Lung (tissue), 12 donors: Measurements from ENCODE around the gene EEF1E1. TPM values are rescaled to one million over a fixed set of nuclear protein-coding genes. Genes with fewer than 3 reads are reported as not detected.

Experiments
- ATAC-seq: fragments of 200-7000 bp; cut with Tn5 transposase; one replicate; pipeline ENCODE4 v1.9.1; 2020; ENCODE audit warnings: moderate number of reproducible peaks; ENCODE audit not compliant: insufficient read depth, low FRiP score
- DNase-seq, 3 donors: peaks; one replicate each; pipeline ENCODE4 v3.0.0-alpha.2; 2013 to 2017
- H3K27ac ChIP-seq, 2 donors: one replicate each; pipeline ENCODE4 v1.5.1; 2013; ENCODE audit warnings: mild to moderate bottlenecking in 2 of 2, moderate library complexity in 2 of 2, control low read depth in 1 of 2, inconsistent platforms in 1 of 2, low read depth in 1 of 2, low read length in 1 of 2
- H3K27me3 ChIP-seq, 3 donors: one replicate each; pipeline ENCODE4 v1.5.1; 2013; ENCODE audit warnings: low read length in 2 of 3; ENCODE audit not compliant: control insufficient read depth in 3 of 3, insufficient read depth in 3 of 3
- H3K36me3 ChIP-seq, 4 donors: one replicate each; pipeline ENCODE4 v1.5.1; 2013; ENCODE audit warnings: low read length in 4 of 4, mild to moderate bottlenecking in 1 of 4, moderate library complexity in 1 of 4; ENCODE audit not compliant: control insufficient read depth in 4 of 4, insufficient read depth in 4 of 4
- H3K4me1 ChIP-seq, 5 donors: one replicate each; pipeline ENCODE4 v1.5.1; 2013; ENCODE audit warnings: low read length in 5 of 5, mild to moderate bottlenecking in 2 of 5, moderate library complexity in 1 of 5; ENCODE audit not compliant: control insufficient read depth in 5 of 5, insufficient read depth in 5 of 5
- H3K4me3 ChIP-seq: one replicate; pipeline ENCODE4 v1.5.1; 2013; ENCODE audit warnings: mild to moderate bottlenecking, control low read depth, moderate library complexity
- H3K9ac ChIP-seq, 2 donors: one replicate each; pipeline ENCODE4 v1.5.1; 2013; ENCODE audit warnings: low read length in 2 of 2, control low read depth in 1 of 2; ENCODE audit not compliant: insufficient read depth in 1 of 2
- H3K9me3 ChIP-seq, 4 donors: one replicate each; pipeline ENCODE4 v1.5.1; 2013; ENCODE audit warnings: low read length in 3 of 4, mild to moderate bottlenecking in 1 of 4, moderate library complexity in 1 of 4; ENCODE audit not compliant: control insufficient read depth in 4 of 4, insufficient read depth in 3 of 4
- WGBS, 2 donors: extraction: QIAGEN DNeasy Blood & Tissue Kit; methylation state at CpG; one replicate each; pipeline ENCODE4 v1.1.7; 2013; 5-methylcytosine and 5-hydroxymethylcytosine counted together
- polyA plus RNA-seq, 2 donors: library from polyadenylated mRNA; stranded (reverse); fragments of 200-250 nt; gene quantifications; one replicate each; pipeline ENCODE4 v1.2.1, GENCODE V29; 2013
- total RNA-seq, 2 donors: library from RNA; depleted of rRNA in 1 of 2; stranded (reverse); fragments of >200 nt in 1 of 2; gene quantifications; one replicate each; pipeline ENCODE4 v1.2.1, GENCODE V29; 2014 to 2021
- TF ChIP-seq, protein P1 (sequence below): IDR thresholded peaks from 2 replicates; pipeline ENCODE4 v1.5.1; 2012; ENCODE audit warnings: mild to moderate bottlenecking; ENCODE audit errors: control extremely low read depth, extremely low read depth
- donor health status: control.
- donor health status: control.
- donor health status: Bipolar disorder and iron deficiency.
- donor health status: healthy.
- donor health status: DM: yes; HTN: yes; CAD: no.

Gene EEF1E1
- total and polyA plus RNA-seq, 4 donors: 15.2 to 39.2 (median 28.0) TPM

DNA sequence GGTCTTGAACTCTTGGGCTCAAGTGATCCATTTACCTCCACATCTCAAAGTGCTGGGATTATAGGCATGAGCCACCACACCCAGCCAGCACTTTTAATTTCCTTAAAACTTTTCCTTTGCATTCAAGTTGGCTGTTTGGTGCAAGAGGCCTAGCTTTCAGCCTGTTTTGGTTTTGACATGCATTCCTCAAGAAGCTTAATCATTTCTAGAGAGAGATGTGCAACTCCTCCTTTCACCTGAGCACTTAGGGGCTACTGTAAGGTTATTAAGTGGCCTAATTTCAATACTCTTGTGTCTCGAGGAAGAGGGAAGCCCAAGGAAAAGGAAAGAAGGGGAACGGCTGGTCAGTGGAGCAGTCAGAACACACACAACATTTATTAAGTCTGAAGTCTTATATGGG is 24.4 kb downstream of the EEF1E1 start:
- no peak for DNase-seq
- Histone ChIP-seq H3K9me3 (no peaks in the 10 kb centered on the region), H3K9ac (no peak overlapping the region), H3K27me3 (no peaks in the 10 kb centered on the region), H3K27ac (no peak overlapping the region), H3K36me3 (peaks cover 0 to 2% (median under 1%) of the 10 kb centered on the region in 4 donors), H3K4me3 (no peak overlapping the region), H3K4me1 (peaks cover 0 to 8% (median 0%) of the 10 kb centered on the region in 5 donors)
- 63 to 65% methylated on average over 2 of the region's 2 CpGs for WGBS, 2 donors
- TF ChIP-seq, protein P1, sequence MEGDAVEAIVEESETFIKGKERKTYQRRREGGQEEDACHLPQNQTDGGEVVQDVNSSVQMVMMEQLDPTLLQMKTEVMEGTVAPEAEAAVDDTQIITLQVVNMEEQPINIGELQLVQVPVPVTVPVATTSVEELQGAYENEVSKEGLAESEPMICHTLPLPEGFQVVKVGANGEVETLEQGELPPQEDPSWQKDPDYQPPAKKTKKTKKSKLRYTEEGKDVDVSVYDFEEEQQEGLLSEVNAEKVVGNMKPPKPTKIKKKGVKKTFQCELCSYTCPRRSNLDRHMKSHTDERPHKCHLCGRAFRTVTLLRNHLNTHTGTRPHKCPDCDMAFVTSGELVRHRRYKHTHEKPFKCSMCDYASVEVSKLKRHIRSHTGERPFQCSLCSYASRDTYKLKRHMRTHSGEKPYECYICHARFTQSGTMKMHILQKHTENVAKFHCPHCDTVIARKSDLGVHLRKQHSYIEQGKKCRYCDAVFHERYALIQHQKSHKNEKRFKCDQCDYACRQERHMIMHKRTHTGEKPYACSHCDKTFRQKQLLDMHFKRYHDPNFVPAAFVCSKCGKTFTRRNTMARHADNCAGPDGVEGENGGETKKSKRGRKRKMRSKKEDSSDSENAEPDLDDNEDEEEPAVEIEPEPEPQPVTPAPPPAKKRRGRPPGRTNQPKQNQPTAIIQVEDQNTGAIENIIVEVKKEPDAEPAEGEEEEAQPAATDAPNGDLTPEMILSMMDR: no peak
- no peak for ATAC-seq

DNA sequence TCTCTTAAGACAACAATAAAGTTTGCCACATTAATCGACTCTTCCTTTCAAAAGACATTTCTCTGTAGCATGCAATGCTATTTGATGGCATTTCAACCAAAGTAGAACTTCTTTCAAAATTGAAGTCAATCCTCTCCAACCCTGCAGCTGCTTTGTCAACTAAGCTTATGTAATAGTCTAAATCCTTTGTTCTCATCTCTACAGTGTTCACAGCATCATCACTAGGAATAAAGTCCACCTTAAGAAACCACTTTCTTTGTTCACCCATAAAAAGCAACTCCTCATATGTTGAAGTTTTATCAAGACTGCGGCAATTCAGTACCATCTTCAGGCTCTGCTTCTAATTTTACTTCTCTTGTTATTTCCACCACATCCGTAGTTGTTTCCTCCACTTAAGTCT is 26.6 kb downstream of the EEF1E1 start:
- no peak overlapping the region for H3K4me3 ChIP-seq
- H3K36me3 ChIP-seq: peaks cover 0 to 2% (median under 1%) of the 10 kb centered on the region in 4 donors
- WGBS, 2 donors: 43 to 59% methylated on average over 3 of the region's 3 CpGs
- H3K27me3 ChIP-seq: peaks cover 0 to under 1% (median 0%) of the 10 kb centered on the region in 3 donors
- H3K4me1 ChIP-seq: peaks cover 0 to 4% (median 0%) of the 10 kb centered on the region in 5 donors
- DNase-seq: no peak
- no peak overlapping the region for H3K9ac ChIP-seq
- TF ChIP-seq, protein P1: no peak
- ATAC-seq: no peak
- no peak overlapping the region for H3K27ac ChIP-seq
- H3K9me3 ChIP-seq: no peaks in the 10 kb centered on the region

- TF ChIP-seq, protein P1: no peak
- ATAC-seq: no peak
- Histone ChIP-seq H3K36me3 (peaks cover 0 to 2% (median 0%) of the 10 kb centered on the region in 4 donors), H3K4me3 (no peak overlapping the region), H3K4me1 (no peaks in the 10 kb centered on the region), H3K27ac (no peak overlapping the region), H3K9ac (no peak overlapping the region), H3K9me3 (no peaks in the 10 kb centered on the region), H3K27me3 (peaks cover 0 to 3% (median 0%) of the 10 kb centered on the region in 3 donors)
- DNase-seq: no peak
- 38 to 72% methylated on average over 4 of the region's 4 CpGs for WGBS, 2 donors
Observed at GRCh38 chr6:8075185-8075584, 27.2 kb downstream of the EEF1E1 start.

DNA sequence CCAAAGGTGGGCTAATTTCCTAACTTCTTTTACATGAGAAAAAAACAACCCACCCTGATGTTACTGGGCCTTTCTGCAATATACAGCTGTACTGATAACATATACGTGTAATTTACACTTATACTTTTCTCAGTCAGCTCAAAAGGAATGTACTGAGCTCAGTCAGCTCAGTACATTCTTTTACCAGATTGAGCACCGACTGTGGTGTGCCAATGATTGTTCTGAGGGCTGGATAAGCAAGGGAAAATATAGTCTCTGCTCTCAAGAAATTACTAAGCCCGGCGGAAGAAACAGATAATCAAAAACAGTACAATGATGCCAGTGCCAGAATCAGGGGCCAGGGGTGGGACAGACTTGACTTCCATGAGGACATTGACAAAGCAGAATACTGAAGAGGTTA is 28.1 kb downstream of the EEF1E1 start:
- no peaks in the 10 kb centered on the region for H3K4me1 ChIP-seq
- H3K9me3 ChIP-seq: no peaks in the 10 kb centered on the region
- H3K9ac ChIP-seq: no peak overlapping the region
- H3K36me3 ChIP-seq: peaks cover 0 to 2% (median 0%) of the 10 kb centered on the region in 4 donors
- no peak overlapping the region for H3K4me3 ChIP-seq
- 77 to 83% methylated on average over 4 of the region's 4 CpGs for WGBS, 2 donors
- DNase-seq (no peak), ATAC-seq (no peak)
- H3K27me3 ChIP-seq: peaks cover 0 to 3% (median 0%) of the 10 kb centered on the region in 3 donors
- TF ChIP-seq, protein P1: no peak
- H3K27ac ChIP-seq: no peak overlapping the region
